Esophagus (tissue), 2 donors: ENCODE measurements around the gene FLAD1. TPM values are rescaled to one million over a fixed set of nuclear protein-coding genes. Genes with fewer than 3 reads are reported as not detected.
A peak's percentile ranks its signal among the peaks of the same experiment; 100 is the strongest.

Experiments used
- H3K27ac ChIP-seq, 2 donors: one replicate each; pipeline ENCODE4 v1.5.1; 2013; ENCODE audit warnings: low read depth in 2 of 2, mild to moderate bottlenecking in 2 of 2, inconsistent platforms in 1 of 2, low read length in 1 of 2, moderate library complexity in 1 of 2
- H3K27me3 ChIP-seq, 2 donors: one replicate each; pipeline ENCODE4 v1.6.1; 2013; ENCODE audit warnings: low read length in 2 of 2, control low read depth in 1 of 2, mild to moderate bottlenecking in 1 of 2; ENCODE audit not compliant: insufficient read depth in 2 of 2, control insufficient read depth in 1 of 2
- H3K36me3 ChIP-seq, 2 donors: one replicate each; pipeline ENCODE4 v1.6.1; 2013; ENCODE audit warnings: low read length in 1 of 2; ENCODE audit not compliant: control insufficient read depth in 2 of 2, insufficient read depth in 2 of 2
- H3K4me1 ChIP-seq, 2 donors: one replicate each; pipeline ENCODE4 v1.6.1; 2013; ENCODE audit warnings: low read length in 1 of 2; ENCODE audit not compliant: control insufficient read depth in 2 of 2, insufficient read depth in 2 of 2
- H3K4me3 ChIP-seq, 2 donors: one replicate each; pipeline ENCODE4 v1.5.1; 2013; ENCODE audit warnings: low read length in 2 of 2, mild to moderate bottlenecking in 2 of 2, low read depth in 1 of 2, moderate library complexity in 1 of 2
- H3K9me3 ChIP-seq, 2 donors: one replicate each; pipeline ENCODE4 v1.6.1; 2013; ENCODE audit warnings: mild to moderate bottlenecking in 2 of 2, low read depth in 1 of 2, low read length in 1 of 2, moderate library complexity in 1 of 2; ENCODE audit not compliant: control insufficient read depth in 2 of 2, insufficient read depth in 1 of 2
- WGBS, 2 donors: extraction: QIAGEN DNeasy Blood & Tissue Kit; methylation state at CpG; one replicate each; pipeline ENCODE4 v1.1.7; 2013; 5-methylcytosine and 5-hydroxymethylcytosine counted together
- polyA plus RNA-seq, 2 donors: library from polyadenylated mRNA; stranded (reverse); fragments of 200-250 nt; gene quantifications; one replicate each; pipeline ENCODE4 v1.2.3, GENCODE V29; 2013
- donor health status: healthy with polysubstance abuse.
- donor health status: Bipolar disorder and iron deficiency.

Gene FLAD1
- polyA plus RNA-seq, 2 donors = 27.1 TPM

DNA sequence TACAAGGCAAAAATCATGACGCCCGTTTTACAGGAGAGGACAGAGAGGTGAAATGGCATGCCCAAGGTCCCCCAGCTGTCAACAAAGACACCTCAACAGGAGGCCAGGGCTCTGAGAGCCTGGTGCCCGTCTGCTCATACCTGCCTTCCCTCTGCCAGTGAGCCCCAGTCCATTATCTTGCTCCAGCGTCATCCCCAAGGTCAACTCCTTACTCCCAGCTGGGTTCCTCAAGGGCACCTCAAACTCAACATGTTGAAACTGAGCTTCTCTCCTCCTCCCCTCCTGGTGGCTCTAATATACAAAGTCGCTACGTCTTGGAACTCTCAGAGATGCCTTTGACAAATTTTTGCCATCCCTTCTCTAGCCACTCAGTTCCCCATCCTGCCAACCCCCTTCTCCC lies 30.5 kb upstream of the FLAD1 start:
- WGBS, 2 donors = 77 to 80% methylated on average over 6 of the region's 6 CpGs
- Histone ChIP-seq H3K4me3 (no peak overlapping the region), H3K9me3 (no peaks in the 10 kb centered on the region), H3K4me1 (peaks cover 8 to 14% of the 10 kb centered on the region in 2 donors), H3K27me3 (no peaks in the 10 kb centered on the region), H3K27ac (peak overlapping the region in 1 of 2 donors; percentile 23), H3K36me3 (peaks cover 0 to 19% of the 10 kb centered on the region in 2 donors)

GRCh38 chr1:154953611-154954038 lies 29.5 kb upstream of the FLAD1 start:
- H3K4me3 ChIP-seq = no peak overlapping the region
- H3K27ac ChIP-seq = no peak overlapping the region
- 61 to 69% methylated on average over 2 of the region's 2 CpGs for WGBS, 2 donors

GRCh38 chr1:154954541-154954940 lies 28.6 kb upstream of the FLAD1 start:
- Histone ChIP-seq H3K36me3 (peaks cover 3 to 22% of the 10 kb centered on the region in 2 donors), H3K27ac (peak overlapping the region in 1 of 2 donors; percentile 91), H3K4me3 (peak overlapping the region in 1 of 2 donors; percentile 68), H3K9me3 (no peaks in the 10 kb centered on the region), H3K4me1 (peaks cover 8 to 14% of the 10 kb centered on the region in 2 donors), H3K27me3 (no peaks in the 10 kb centered on the region)
- 53 to 71% methylated on average over 3 of the region's 3 CpGs for WGBS, 2 donors

More at GRCh38 chr1:154953611-154954038, 29.5 kb upstream of the FLAD1 start:
- Histone ChIP-seq H3K36me3 (peaks cover 0 to 13% of the 10 kb centered on the region in 2 donors), H3K4me1 (peaks cover 8 to 14% of the 10 kb centered on the region in 2 donors), H3K9me3 (no peaks in the 10 kb centered on the region), H3K27me3 (no peaks in the 10 kb centered on the region)

- Histone ChIP-seq H3K4me3 (peak overlapping the region; percentile 42 to 68), H3K36me3 (peaks cover 3 to 25% of the 10 kb centered on the region in 2 donors), H3K27me3 (no peaks in the 10 kb centered on the region), H3K9me3 (no peaks in the 10 kb centered on the region), H3K4me1 (peaks cover 8 to 14% of the 10 kb centered on the region in 2 donors), H3K27ac (peak overlapping the region; percentile 76 to 91)
- WGBS, 2 donors = 12 to 19% methylated on average over 4 of the region's 4 CpGs
Measured at GRCh38 chr1:154955039-154955717, 28.0 kb upstream of the FLAD1 start.

GRCh38 chr1:154955718-154956543 lies 27.2 kb upstream of the FLAD1 start, which contains the start of gene PBXIP1:
TSS of gene PBXIP1 (minus strand) at chr1:154956099. CDS start at chr1:154953721, 2,378 bp downstream.
- H3K4me1 ChIP-seq = peaks cover 8 to 14% of the 10 kb centered on the region in 2 donors
- 0 to 1% methylated on average over 18 of the region's 18 CpGs for WGBS, 2 donors
- H3K36me3 ChIP-seq = peaks cover 3 to 17% of the 10 kb centered on the region in 2 donors
- no peaks in the 10 kb centered on the region for H3K27me3 ChIP-seq
- H3K9me3 ChIP-seq = no peaks in the 10 kb centered on the region
- peak within 1 kb of the TSS; percentile 42 to 68 for H3K4me3 ChIP-seq
- H3K27ac ChIP-seq = peak within 1 kb of the TSS; percentile 76 to 91

DNA sequence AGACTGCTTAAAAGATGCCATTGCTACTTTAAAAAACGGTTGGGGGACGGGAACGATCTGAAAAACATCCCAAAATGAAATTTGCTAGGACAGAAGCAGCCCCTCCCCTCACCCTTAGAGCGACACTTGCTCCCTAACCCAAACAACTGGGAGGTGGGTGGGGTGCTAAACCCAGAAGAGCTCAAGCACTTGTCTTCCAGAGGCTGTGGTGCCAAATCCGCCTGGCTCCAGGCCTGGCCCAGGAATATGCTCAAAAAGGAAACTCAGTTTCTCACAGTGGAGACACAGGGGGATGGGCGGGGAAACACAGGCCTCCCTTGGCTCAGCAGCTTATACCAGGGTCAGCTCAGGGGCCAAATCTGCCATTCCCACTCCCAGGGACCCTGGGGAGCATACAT lies 26.6 kb upstream of the FLAD1 start:
- H3K4me1 ChIP-seq = peaks cover 8 to 14% of the 10 kb centered on the region in 2 donors
- H3K27me3 ChIP-seq = no peaks in the 10 kb centered on the region
- peaks cover 3 to 14% of the 10 kb centered on the region in 2 donors for H3K36me3 ChIP-seq
- H3K9me3 ChIP-seq = no peaks in the 10 kb centered on the region
- WGBS, 2 donors = 8 to 13% methylated on average over 6 of the region's 6 CpGs
- peak overlapping the region; percentile 34 to 68 for H3K4me3 ChIP-seq
- peak overlapping the region; percentile 46 to 91 for H3K27ac ChIP-seq

GRCh38 chr1:154957091-154957657 lies 26.0 kb upstream of the FLAD1 start:
- H3K4me1 ChIP-seq = peaks cover 8 to 14% of the 10 kb centered on the region in 2 donors
- 39 to 40% methylated on average over 9 of the region's 9 CpGs for WGBS, 2 donors
- H3K27ac ChIP-seq = peak overlapping the region; percentile 11 to 91

DNA sequence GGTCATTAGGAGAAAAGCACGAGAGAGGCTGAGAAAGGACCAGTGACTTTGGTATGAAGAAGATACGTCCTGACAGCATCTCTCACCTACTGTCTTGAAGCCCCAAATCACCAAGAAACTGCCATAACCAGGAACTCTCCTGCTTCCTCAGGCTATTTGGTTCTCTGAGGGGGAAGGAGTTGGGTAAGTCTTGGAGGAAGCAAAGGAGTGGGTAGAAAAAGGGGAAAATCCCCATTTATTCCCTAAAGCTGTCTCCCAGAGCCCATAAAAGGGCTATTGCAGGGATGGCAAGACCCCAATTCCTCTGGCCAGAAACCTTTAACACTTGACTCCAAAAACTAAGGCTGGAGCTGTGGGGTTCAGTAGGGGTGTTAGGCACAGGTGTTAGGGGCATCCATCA lies 25.1 kb upstream of the FLAD1 start:
- H3K36me3 ChIP-seq = peaks cover 3 to 15% of the 10 kb centered on the region in 2 donors
- no peak overlapping the region for H3K27ac ChIP-seq
- peaks cover 11 to 13% of the 10 kb centered on the region in 2 donors for H3K4me1 ChIP-seq
- H3K9me3 ChIP-seq = no peaks in the 10 kb centered on the region
- H3K4me3 ChIP-seq = no peak overlapping the region
- 64 to 74% methylated on average over 2 of the region's 2 CpGs for WGBS, 2 donors
- no peaks in the 10 kb centered on the region for H3K27me3 ChIP-seq

More at GRCh38 chr1:154957091-154957657, 26.0 kb upstream of the FLAD1 start:
- H3K27me3 ChIP-seq = no peaks in the 10 kb centered on the region
- no peak overlapping the region for H3K4me3 ChIP-seq
- H3K9me3 ChIP-seq = no peaks in the 10 kb centered on the region
- peaks cover 3 to 14% of the 10 kb centered on the region in 2 donors for H3K36me3 ChIP-seq

DNA sequence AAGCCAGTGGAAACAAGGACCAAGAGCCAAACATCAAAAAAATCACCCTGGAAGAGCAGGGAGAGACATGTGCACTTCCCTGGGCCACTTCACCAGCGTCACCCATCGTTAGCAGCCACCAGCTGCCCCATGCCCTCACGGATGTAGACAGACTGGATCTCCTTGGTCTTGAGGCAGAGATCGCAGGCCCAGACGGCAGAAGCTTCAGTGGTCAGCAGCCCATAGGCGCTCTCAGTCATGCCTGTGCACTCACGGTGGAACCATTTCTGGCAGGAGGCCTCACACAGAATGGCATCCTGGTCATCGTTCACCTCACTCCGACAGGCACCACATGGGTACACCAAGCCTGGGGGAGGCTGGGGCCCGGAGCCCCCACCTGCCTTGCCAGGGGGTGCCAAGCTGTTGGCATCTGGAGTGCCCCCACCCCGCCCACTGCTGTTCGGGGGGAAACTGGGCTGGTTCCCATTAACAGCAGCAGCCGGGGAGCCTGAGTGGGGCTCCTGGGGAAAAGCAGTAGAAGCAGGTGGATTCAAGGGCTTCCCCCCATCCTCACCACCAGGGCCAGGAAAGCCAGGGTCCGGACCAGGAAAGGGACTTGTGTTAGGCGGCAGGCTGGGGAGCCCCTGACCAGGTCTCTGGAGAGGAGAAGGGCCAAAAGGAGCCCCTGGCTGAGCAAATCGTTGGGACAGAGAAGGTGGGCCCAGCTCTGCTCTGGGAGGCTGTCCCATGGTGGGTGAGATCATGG lies 24.3 kb upstream of the FLAD1 start:
- peaks cover 11 to 12% of the 10 kb centered on the region in 2 donors for H3K4me1 ChIP-seq
- no peaks in the 10 kb centered on the region for H3K27me3 ChIP-seq
- 88 to 90% methylated on average over 16 of the region's 16 CpGs for WGBS, 2 donors
- no peak overlapping the region for H3K4me3 ChIP-seq
- no peaks in the 10 kb centered on the region for H3K9me3 ChIP-seq
- H3K27ac ChIP-seq = no peak overlapping the region
- H3K36me3 ChIP-seq = peaks cover 3 to 21% of the 10 kb centered on the region in 2 donors
